Measurements from ENCODE around the gene MIPOL1.

DNA sequence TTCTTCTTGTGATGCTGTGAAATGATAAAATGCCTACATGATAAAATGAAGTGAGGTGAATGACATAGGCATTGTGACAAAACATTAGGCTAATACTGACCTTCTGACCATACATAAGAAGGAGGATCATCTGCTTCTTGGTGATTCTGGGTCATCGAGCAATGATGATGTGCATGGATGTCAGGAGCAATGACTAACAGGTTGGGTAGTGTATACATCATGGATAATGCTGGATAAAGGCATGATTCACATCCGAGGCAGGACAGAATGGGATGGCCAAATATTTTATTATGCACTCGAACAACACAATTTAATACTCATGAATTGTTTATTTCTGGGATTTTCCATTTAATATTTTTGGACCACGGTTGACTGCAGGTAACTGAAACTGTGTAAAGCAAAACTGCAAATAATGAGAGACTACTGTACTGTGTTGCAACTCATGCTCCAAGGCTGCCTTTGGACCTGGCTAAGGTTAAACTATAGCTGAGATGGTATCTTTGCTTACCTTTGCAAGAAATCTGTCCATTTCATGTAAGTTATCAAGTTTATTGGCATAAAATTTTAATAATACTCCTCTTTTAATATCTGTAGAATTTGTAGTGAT lies 17.7 kb upstream of the MIPOL1 start:
- no peak for TF ChIP-seq POLR2A (IDR thresholded peaks at IDR 0.05)
- TF ChIP-seq CTCF (IDR thresholded peaks at IDR 0.05) = no peak
